IMR-90 (cell line): ENCODE measurements around the gene FGGY. TPM values are rescaled to one million over a fixed set of nuclear protein-coding genes. Genes with fewer than 3 reads are reported as not detected.
"Not testable (repeated sequence)": the region's sequence is repeated elsewhere in the genome, so short reads cannot be mapped to it uniquely, and the experiment has no call there.

Experiments
- ATAC-seq: fragments of 200-7000 bp; cut with Tn5 transposase; 2 replicates; pipeline ENCODE4 v1.9.1; 2020; ENCODE audit warnings: low read depth, mild to moderate bottlenecking, moderate library complexity
- BruUV-seq: library from RNA; stranded (reverse); fragments of 400-500 nt; replicated peaks from 2 replicates; lab custom pipeline; 2021; lab: Mats Ljungman, UMichigan
- CTCF ChIA-PET: fragments of 300-600 bp; formaldehyde crosslinking; extraction: SDS; loops from one replicate; lab custom pipeline; 2021; ENCODE audit warnings: antibody characterized with exemption; lab: Yijun Ruan, JAX
- POLR2A ChIA-PET: fragments of 300-600 bp; sonication (Branson Sonifier 250); formaldehyde crosslinking; loops from one replicate; lab custom pipeline; 2022; ENCODE audit warnings: antibody characterized with exemption; ENCODE audit not compliant: unreplicated experiment; lab: Charles Lee
- DNase-seq: peaks from one replicate; pipeline ENCODE4 v3.0.0; 2013
- H2AFZ ChIP-seq: replicated peaks from 2 replicates; pipeline ENCODE3; 2013; ENCODE audit warnings: low read length, mild to moderate bottlenecking; ENCODE audit not compliant: poor library complexity
- H2AK5ac ChIP-seq: 2 replicates; pipeline ENCODE4 v1.6.1; 2013; ENCODE audit warnings: low read depth, low read length, inconsistent platforms
- H2AK9ac ChIP-seq: replicated peaks from 2 replicates; pipeline ENCODE3; 2013; ENCODE audit warnings: mild to moderate bottlenecking, low read depth, low read length, moderate library complexity; ENCODE audit not compliant: poor library complexity
- H2BK120ac ChIP-seq: 2 replicates; pipeline ENCODE4 v1.6.1; 2013; ENCODE audit warnings: low read depth, low read length, inconsistent platforms
- H2BK15ac ChIP-seq: 3 replicates; pipeline ENCODE4 v1.6.1; 2013; ENCODE audit warnings: low read depth, low read length, inconsistent platforms
- H2BK20ac ChIP-seq: 2 replicates; pipeline ENCODE4 v1.6.1; 2013; ENCODE audit warnings: low read depth, mild to moderate bottlenecking, inconsistent platforms, low read length, moderate library complexity
- H2BK5ac ChIP-seq: 2 replicates; pipeline ENCODE4 v1.6.1; 2013; ENCODE audit warnings: mild to moderate bottlenecking, low read depth, low read length, inconsistent platforms; ENCODE audit not compliant: poor library complexity, severe bottlenecking
- H3K14ac ChIP-seq: replicated peaks from 2 replicates; pipeline ENCODE4 v1.6.1; 2013; ENCODE audit warnings: low read depth, low read length, inconsistent platforms
- H3K18ac ChIP-seq: 2 replicates; pipeline ENCODE4 v1.6.1; 2013; ENCODE audit warnings: low read depth, low read length, control low read depth
- H3K23ac ChIP-seq: 2 replicates; pipeline ENCODE4 v1.6.1; 2013; ENCODE audit warnings: low read depth, low read length, inconsistent platforms
- H3K27ac ChIP-seq: 2 replicates; pipeline ENCODE4 v1.5.1; 2013; ENCODE audit warnings: mild to moderate bottlenecking, control low read depth, low read length; ENCODE audit not compliant: insufficient read depth
- H3K27me3 ChIP-seq: 2 replicates; pipeline ENCODE4 v1.6.1; 2013; ENCODE audit warnings: low read length; ENCODE audit not compliant: control insufficient read depth, insufficient read depth
- H3K36me3 ChIP-seq: 2 replicates; pipeline ENCODE4 v1.6.1; 2013; ENCODE audit warnings: low read length, mixed read lengths; ENCODE audit not compliant: control insufficient read depth, insufficient read depth
- H3K4ac ChIP-seq: 2 replicates; pipeline ENCODE4 v1.6.1; 2013; ENCODE audit warnings: low read depth, low read length, inconsistent platforms
- H3K4me1 ChIP-seq: 2 replicates; pipeline ENCODE4 v1.6.1; 2013; ENCODE audit warnings: low read length, mixed read lengths; ENCODE audit not compliant: control insufficient read depth, insufficient read depth
- H3K4me2 ChIP-seq: 2 replicates; pipeline ENCODE4 v1.6.1; 2013; ENCODE audit warnings: low read depth, mild to moderate bottlenecking, control low read depth, low read length, moderate library complexity
- H3K4me3 ChIP-seq: 2 replicates; pipeline ENCODE4 v1.5.1; 2013; ENCODE audit warnings: low read depth, mild to moderate bottlenecking, control low read depth, low read length, moderate library complexity; ENCODE audit not compliant: insufficient read depth
- H3K56ac ChIP-seq: 2 replicates; pipeline ENCODE4 v1.6.1; 2013; ENCODE audit warnings: low read length, inconsistent platforms; ENCODE audit not compliant: insufficient read depth; ENCODE audit errors: extremely low read depth
- H3K79me1 ChIP-seq, 2 experiments: 2 replicates each; pipeline ENCODE4 v1.6.1; 2013; ENCODE audit warnings: low read length in 2 of 2, inconsistent platforms in 1 of 2, low read depth in 1 of 2
- H3K9ac ChIP-seq: 2 replicates; pipeline ENCODE4 v1.6.1; 2013; ENCODE audit warnings: low read depth, low read length, control low read depth
- H3K9me1 ChIP-seq: 2 replicates; pipeline ENCODE4 v1.6.1; 2013; ENCODE audit warnings: low read length, inconsistent platforms; ENCODE audit not compliant: insufficient read depth
- H3K9me3 ChIP-seq: 2 replicates; pipeline ENCODE4 v1.6.1; 2013; ENCODE audit warnings: low read length; ENCODE audit not compliant: control insufficient read depth, insufficient read depth
- H4K20me1 ChIP-seq: 2 replicates; pipeline ENCODE4 v1.6.1; 2013; ENCODE audit warnings: low read length, inconsistent platforms; ENCODE audit not compliant: insufficient read depth
- H4K5ac ChIP-seq: 2 replicates; pipeline ENCODE4 v1.6.1; 2013; ENCODE audit warnings: mild to moderate bottlenecking, low read depth, low read length, control low read depth
- H4K8ac ChIP-seq, 2 experiments: 2 replicates each; pipeline ENCODE4 v1.6.1; 2013; ENCODE audit warnings: low read depth in 2 of 2, low read length in 2 of 2, control low read depth in 1 of 2, inconsistent platforms in 1 of 2
- H4K91ac ChIP-seq: 2 replicates; pipeline ENCODE4 v1.6.1; 2013; ENCODE audit warnings: low read depth, low read length, inconsistent platforms; ENCODE audit not compliant: insufficient read depth
- WGBS, 2 experiments: methylation state at CpG; one replicate each; pipeline versions ENCODE4 v1.1.5 to v1.1.7; 2013; ENCODE audit warnings: missing lambda C conversion rate in 2 of 2; ENCODE audit not compliant: insufficient read length in 1 of 2; ENCODE audit errors: extremely low coverage in 2 of 2; 5-methylcytosine and 5-hydroxymethylcytosine counted together
- dilution Hi-C: fragments of 300-500 bp; cut with HindIII; formaldehyde crosslinking; loops from one replicate; pipeline ENCODE4 v1.14.3; 2018; ENCODE audit warnings: low sequenced_read_pairs; ENCODE audit not compliant: unreplicated experiment
- in situ Hi-C: fragments of 300-500 bp; cut with MboI; formaldehyde crosslinking; loops from 3 replicates; pipeline ENCODE4 v1.14.3; 2019; ENCODE audit warnings: low sequenced_read_pairs, inconsistent platforms, mixed read lengths
- intact Hi-C: fragments of 100-400 bp; cut with micrococcal nuclease; formaldehyde crosslinking; loops from 2 replicates; pipeline ENCODE4 v1.10.0; 2022
- polyA plus RNA-seq, 3 experiments: library from polyadenylated mRNA; depleted of rRNA; stranded (reverse); fragments of >200 nt; gene quantifications; 2 replicates each; pipeline ENCODE4 v1.2.3, GENCODE V29; 2012; ENCODE audit warnings: low replicate concordance in 1 of 3
- total RNA-seq: library from RNA; depleted of rRNA; stranded (reverse); fragments of >200 nt; gene quantifications from 2 replicates; pipeline ENCODE4 v1.2.3, GENCODE V29; 2012

The FGGY gene
- total and polyA plus RNA-seq, 2 of the 4 experiments (the other 2 are of a cell fraction): 5.6 to 14.0 TPM

DNA sequence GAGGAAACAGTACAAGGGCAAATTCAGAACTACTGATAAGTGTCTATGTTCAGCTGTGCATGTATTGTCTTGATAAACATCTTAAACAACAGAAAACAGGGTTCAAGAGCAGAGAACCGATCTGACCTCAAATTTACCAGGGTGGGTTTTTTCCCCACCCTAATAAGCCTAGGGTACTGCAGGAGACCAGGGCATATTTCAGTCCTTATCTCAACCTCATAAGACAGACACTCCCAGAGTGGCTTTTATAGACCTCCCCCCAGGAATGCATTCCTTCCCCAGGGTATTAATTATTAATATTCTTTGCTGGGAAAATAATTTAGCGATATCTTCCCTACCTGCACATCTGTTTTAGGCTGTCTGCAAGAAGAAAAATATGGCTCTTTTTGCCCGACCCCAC, 261.7 kb downstream of the FGGY start:
- H3K4me2 ChIP-seq, H2AK5ac ChIP-seq, ATAC-seq, H3K4ac ChIP-seq, H2BK20ac ChIP-seq, H4K91ac ChIP-seq, H3K9me3 ChIP-seq, H2BK5ac ChIP-seq, H4K8ac ChIP-seq, H2AK9ac ChIP-seq, H3K27me3 ChIP-seq, H4K20me1 ChIP-seq, POLR2A ChIA-PET, H2BK15ac ChIP-seq, dilution Hi-C loops, H3K56ac ChIP-seq, H3K9me1 ChIP-seq, H3K27ac ChIP-seq, DNase-seq, H3K36me3 ChIP-seq, H3K18ac ChIP-seq, in situ Hi-C loops, H3K4me3 ChIP-seq, H3K4me1 ChIP-seq, H2BK120ac ChIP-seq, H3K23ac ChIP-seq, intact Hi-C loops, H2AFZ ChIP-seq, H3K9ac ChIP-seq, BruUV-seq, H3K79me1 ChIP-seq, H4K5ac ChIP-seq, H3K14ac ChIP-seq, CTCF ChIA-PET: not testable (repeated sequence)
- no CpG with 5 or more reads among the region's 3 CpGs for WGBS, 2 experiments
